ENCODE data around the gene TCF12. TPM values are rescaled to one million over a fixed set of nuclear protein-coding genes. Genes with fewer than 3 reads are reported as not detected.

The TCF12 gene
- total and polyA plus RNA-seq, 8 donors: 7.7 to 67.4 (median 27.3) TPM

GRCh38 chr15:57280464-57280863 lies 362.0 kb downstream of the TCF12 start:
- FAIRE-seq (no peak), ATAC-seq (no peak), DNase-seq (no peak)
- H3K4me1 ChIP-seq: no peaks in the 10 kb centered on the region
- H3K27ac ChIP-seq: no peak overlapping the region
- no peak for TF ChIP-seq CTCF (IDR thresholded peaks at IDR 0.05)
- no peak overlapping the region for H3K4me3 ChIP-seq
- no peaks in the 10 kb centered on the region for H3K36me3 ChIP-seq
- 96 to 97% methylated on average over 3 of the region's 3 CpGs for WGBS, 2 donors
- H3K27me3 ChIP-seq: no peaks in the 10 kb centered on the region
- intact Hi-C loops (cut with DNase I): no loop called here
- no peaks in the 10 kb centered on the region for H3K9me3 ChIP-seq

GRCh38 chr15:57281321-57281720 lies 362.9 kb downstream of the TCF12 start:
- FAIRE-seq (no peak), ATAC-seq (no peak), DNase-seq (no peak)
- Histone ChIP-seq H3K4me1 (no peaks in the 10 kb centered on the region), H3K4me3 (no peak overlapping the region), H3K27me3 (no peaks in the 10 kb centered on the region), H3K36me3 (no peaks in the 10 kb centered on the region), H3K27ac (no peak overlapping the region), H3K9me3 (no peaks in the 10 kb centered on the region)
- intact Hi-C loops (cut with DNase I): no loop called here
- WGBS, 2 donors: 94 to 95% methylated on average over 8 of the region's 8 CpGs
- no peak for TF ChIP-seq CTCF (IDR thresholded peaks at IDR 0.05)

- intact Hi-C loops (cut with DNase I): no loop called here
- no peak for ATAC-seq
- no peaks in the 10 kb centered on the region for H3K36me3 ChIP-seq
Measured at GRCh38 chr15:57282686-57283085, 364.2 kb downstream of the TCF12 start.

GRCh38 chr15:57283774-57284503 lies 365.5 kb downstream of the TCF12 start:
- Histone ChIP-seq H3K27me3 (no peaks in the 10 kb centered on the region), H3K36me3 (no peaks in the 10 kb centered on the region), H3K9me3 (no peaks in the 10 kb centered on the region), H3K27ac (no peak overlapping the region), H3K4me3 (no peak overlapping the region), H3K4me1 (no peaks in the 10 kb centered on the region)
- no peak for TF ChIP-seq CTCF (IDR thresholded peaks at IDR 0.05)
- FAIRE-seq: no peak
- ATAC-seq: no peak
- no peak for DNase-seq
- WGBS, 2 donors: 91% methylated on average over 14 of the region's 14 CpGs
- intact Hi-C loops (cut with DNase I): no loop called here

More at GRCh38 chr15:57282686-57283085, 364.2 kb downstream of the TCF12 start:
- TF ChIP-seq CTCF (IDR thresholded peaks at IDR 0.05): no peak
- WGBS, 2 donors: 90 to 92% methylated on average over 3 of the region's 3 CpGs
- H3K4me1 ChIP-seq: no peaks in the 10 kb centered on the region
- H3K27ac ChIP-seq: no peak overlapping the region
- no peak for FAIRE-seq
- H3K9me3 ChIP-seq: no peaks in the 10 kb centered on the region
- no peak overlapping the region for H3K4me3 ChIP-seq
- H3K27me3 ChIP-seq: no peaks in the 10 kb centered on the region
- no peak for DNase-seq

GRCh38 chr15:57284535-57284934 lies 366.1 kb downstream of the TCF12 start:
- H3K27me3 ChIP-seq: no peaks in the 10 kb centered on the region
- intact Hi-C loops (cut with DNase I): no loop called here
- ATAC-seq (no peak), DNase-seq (no peak), FAIRE-seq (no peak)
- H3K27ac ChIP-seq: no peak overlapping the region
- no peaks in the 10 kb centered on the region for H3K4me1 ChIP-seq
- TF ChIP-seq CTCF (IDR thresholded peaks at IDR 0.05): no peak
- H3K9me3 ChIP-seq: no peaks in the 10 kb centered on the region
- 67 to 72% methylated on average over 3 of the region's 3 CpGs for WGBS, 2 donors
- H3K36me3 ChIP-seq: no peaks in the 10 kb centered on the region
- H3K4me3 ChIP-seq: no peak overlapping the region

Data from pancreas (tissue), 10 donors.